ENCODE results near the gene HAPSTR1. TPM values are rescaled to one million over a fixed set of nuclear protein-coding genes. Genes with fewer than 3 reads are reported as not detected.

The HAPSTR1 gene
- total RNA-seq, 1 donor from 2014 or later, result 53.1 TPM

DNA sequence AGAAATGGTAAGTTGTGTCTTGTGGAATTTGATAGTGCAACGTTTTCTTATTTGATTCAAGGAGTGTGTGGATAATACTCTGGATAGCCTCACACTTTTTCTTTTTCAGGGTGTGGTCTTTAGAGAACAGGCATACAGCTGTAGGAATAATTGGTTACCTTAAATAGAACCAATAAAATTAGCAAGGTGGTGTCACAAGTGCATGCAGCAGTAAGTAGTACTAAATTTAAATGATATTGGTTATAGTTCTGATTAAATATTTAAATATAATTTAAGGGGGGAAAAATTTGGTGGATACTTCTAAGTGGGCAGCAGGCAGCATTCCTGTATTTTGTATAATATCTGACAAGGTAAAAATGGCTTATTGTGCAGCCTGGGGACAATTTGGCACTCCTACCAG lies 3.7 kb downstream of the HAPSTR1 start:
- intact Hi-C loops (cut with DNase I), result no loop called here

DNA sequence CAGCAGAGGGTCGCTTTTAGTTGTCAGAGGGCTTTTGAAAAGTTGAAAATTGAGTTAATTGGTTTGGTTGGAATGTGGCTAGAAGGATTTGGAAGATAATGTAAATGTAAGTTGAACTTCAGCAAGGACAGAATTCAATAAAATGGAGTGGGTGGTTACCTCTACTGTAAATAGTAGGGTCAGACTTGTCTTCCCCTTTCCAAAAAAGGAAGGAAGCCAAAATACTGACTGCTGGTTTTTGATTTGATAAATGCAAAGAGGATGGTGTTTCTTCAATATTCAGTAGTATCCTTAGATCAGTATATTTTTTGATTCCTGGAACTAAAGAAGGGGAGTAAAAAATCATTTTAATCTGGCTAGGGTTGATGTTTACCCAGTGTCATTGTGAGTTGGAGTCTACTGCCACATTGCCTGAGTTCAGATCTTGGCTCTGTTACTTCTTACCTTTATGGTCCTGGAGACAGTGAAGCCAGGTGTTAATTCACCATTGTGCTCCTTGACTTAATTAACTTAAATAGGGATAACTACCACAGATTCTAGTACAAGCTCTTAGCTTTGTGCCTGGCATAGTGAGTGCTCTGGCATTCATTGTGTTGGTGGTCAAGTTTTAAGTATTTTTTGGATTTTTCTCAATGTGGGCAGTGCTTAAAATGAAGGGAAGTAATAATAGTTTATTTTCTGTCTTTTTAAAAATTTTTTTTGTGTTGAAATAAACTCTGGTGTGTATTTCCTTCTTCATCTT lies 4.4 kb downstream of the HAPSTR1 start:
- peak overlapping the region; percentile 93 for H3K4me3 ChIP-seq
- H3K36me3 ChIP-seq, result peaks cover 44% of the 10 kb centered on the region
- H3K27ac ChIP-seq, result no peak overlapping the region
- intact Hi-C loops (cut with DNase I), result no loop called here
- H3K27me3 ChIP-seq (ENCODE audit: low read depth), result no peaks in the 10 kb centered on the region
- DNase-seq (no peak), ATAC-seq (no peak)
- H3K4me1 ChIP-seq, result peaks cover 77% of the 10 kb centered on the region
- no peaks in the 10 kb centered on the region for H3K9me3 ChIP-seq
- TF ChIP-seq, protein P1, sequence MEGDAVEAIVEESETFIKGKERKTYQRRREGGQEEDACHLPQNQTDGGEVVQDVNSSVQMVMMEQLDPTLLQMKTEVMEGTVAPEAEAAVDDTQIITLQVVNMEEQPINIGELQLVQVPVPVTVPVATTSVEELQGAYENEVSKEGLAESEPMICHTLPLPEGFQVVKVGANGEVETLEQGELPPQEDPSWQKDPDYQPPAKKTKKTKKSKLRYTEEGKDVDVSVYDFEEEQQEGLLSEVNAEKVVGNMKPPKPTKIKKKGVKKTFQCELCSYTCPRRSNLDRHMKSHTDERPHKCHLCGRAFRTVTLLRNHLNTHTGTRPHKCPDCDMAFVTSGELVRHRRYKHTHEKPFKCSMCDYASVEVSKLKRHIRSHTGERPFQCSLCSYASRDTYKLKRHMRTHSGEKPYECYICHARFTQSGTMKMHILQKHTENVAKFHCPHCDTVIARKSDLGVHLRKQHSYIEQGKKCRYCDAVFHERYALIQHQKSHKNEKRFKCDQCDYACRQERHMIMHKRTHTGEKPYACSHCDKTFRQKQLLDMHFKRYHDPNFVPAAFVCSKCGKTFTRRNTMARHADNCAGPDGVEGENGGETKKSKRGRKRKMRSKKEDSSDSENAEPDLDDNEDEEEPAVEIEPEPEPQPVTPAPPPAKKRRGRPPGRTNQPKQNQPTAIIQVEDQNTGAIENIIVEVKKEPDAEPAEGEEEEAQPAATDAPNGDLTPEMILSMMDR (IDR thresholded peaks at IDR 0.05), result no peak

More for the DNA sequence above, 3.7 kb downstream of the HAPSTR1 start:
- H3K27me3 ChIP-seq (ENCODE audit: low read depth), result no peaks in the 10 kb centered on the region
- H3K9me3 ChIP-seq, result no peaks in the 10 kb centered on the region
- H3K27ac ChIP-seq, result no peak overlapping the region
- no peak for ATAC-seq
- no peak for DNase-seq
- TF ChIP-seq, protein P1 (IDR thresholded peaks at IDR 0.05), result no peak
- H3K4me1 ChIP-seq, result peaks cover 72% of the 10 kb centered on the region
- H3K36me3 ChIP-seq, result peaks cover 39% of the 10 kb centered on the region
- peak overlapping the region; percentile 93 for H3K4me3 ChIP-seq

- H3K27me3 ChIP-seq (ENCODE audit: low read depth), result no peaks in the 10 kb centered on the region
- DNase-seq, result no peak
- H3K9me3 ChIP-seq, result no peaks in the 10 kb centered on the region
- TF ChIP-seq, protein P1 (IDR thresholded peaks at IDR 0.05), result no peak
- ATAC-seq, result no peak
- H3K27ac ChIP-seq, result no peak overlapping the region
- no peak overlapping the region for H3K4me3 ChIP-seq
- intact Hi-C loops (cut with DNase I), result no loop called here
- peaks cover 83% of the 10 kb centered on the region for H3K4me1 ChIP-seq
- peaks cover 50% of the 10 kb centered on the region for H3K36me3 ChIP-seq
Measured at GRCh38 chr16:9096416-9096952, 5.0 kb downstream of the HAPSTR1 start.

DNA sequence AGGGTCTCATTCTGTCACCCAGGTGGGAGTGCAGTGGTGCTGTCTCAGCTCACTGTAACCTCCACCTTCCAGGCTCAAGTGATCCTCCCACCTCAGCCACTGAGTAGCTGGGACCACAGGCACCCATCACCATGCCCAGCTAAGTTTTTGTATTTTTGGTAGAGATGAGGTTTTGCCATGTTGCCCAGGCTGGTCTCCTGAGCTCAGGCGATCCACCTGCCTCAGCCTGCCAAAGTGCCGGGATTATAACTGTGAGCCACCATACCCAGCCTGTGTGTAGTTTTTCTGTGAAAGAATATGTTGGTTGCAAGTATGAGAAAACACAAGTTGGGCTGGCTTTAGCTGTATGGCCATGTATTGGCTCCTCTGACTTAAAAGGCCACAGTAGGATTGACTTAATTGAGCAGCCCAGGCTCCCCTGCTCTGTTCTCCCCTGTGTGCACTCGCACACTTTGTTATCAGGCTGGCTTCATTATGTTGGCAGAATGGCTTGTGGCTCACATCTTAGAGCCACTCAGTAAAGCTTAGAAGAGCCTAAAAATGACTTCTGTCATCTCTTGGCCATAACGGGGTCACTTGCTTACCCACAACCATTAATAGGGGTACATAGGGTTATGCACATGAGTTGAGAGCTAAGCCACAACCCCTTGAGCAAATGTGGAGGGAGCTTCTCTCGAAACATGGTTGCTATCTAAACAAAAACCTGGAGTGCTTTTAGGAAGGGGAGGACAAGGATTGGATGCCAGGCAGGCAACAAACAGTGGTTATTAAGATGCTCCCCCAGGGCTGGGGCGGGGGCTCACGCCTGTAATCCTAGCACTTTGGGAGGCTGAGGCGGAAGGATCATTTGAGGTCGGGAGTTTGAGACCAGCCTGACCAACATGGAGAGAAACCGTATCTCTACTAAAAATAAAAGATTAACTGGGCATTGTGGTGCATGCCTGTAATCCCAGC lies 6.1 kb downstream of the HAPSTR1 start:
- H3K27me3 ChIP-seq (ENCODE audit: low read depth), result no peaks in the 10 kb centered on the region
- DNase-seq (no peak), ATAC-seq (no peak)
- H3K9me3 ChIP-seq, result no peaks in the 10 kb centered on the region
- no peak overlapping the region for H3K4me3 ChIP-seq
- H3K4me1 ChIP-seq, result peaks cover 94% of the 10 kb centered on the region
- no peak overlapping the region for H3K27ac ChIP-seq
- H3K36me3 ChIP-seq, result peaks cover 56% of the 10 kb centered on the region
- TF ChIP-seq, protein P1 (IDR thresholded peaks at IDR 0.05), result no peak
- intact Hi-C loops (cut with DNase I), result no loop called here

DNA sequence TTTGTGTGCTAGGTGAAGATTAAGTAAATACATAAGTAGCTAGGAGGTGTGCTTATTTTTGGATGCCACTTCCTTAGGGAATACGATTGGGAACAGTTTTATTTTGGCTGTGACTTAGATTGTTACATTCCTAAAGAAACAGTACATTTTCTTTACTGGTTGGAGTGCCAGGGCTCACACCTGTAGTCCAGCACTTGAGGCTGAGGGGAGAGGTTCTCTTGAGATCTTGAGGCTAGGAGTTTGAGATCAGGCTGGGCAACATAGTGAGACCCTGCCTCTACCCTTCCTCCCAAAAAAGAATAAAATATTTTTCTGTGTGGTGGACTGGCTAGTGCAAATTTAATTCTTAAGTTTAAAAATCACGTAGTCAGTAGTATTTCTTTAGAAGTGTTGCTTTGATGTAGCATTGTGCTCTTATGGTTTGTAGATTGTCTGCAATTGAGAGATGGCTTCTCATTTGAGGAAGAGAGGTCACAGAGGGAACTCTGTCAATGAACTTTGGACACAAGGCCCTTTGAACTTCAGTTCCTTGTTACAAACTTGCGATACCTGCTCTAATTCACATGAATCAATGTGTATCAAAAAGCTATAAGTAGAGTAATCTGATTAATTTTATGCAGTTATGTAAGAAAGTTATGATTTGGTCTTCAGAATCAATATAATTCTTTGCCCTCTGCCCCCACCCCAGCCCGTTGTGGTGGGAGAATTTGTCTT lies 7.1 kb downstream of the HAPSTR1 start:
- TF ChIP-seq, protein P1 (IDR thresholded peaks at IDR 0.05), result no peak
- no peak for DNase-seq
- peaks cover 65% of the 10 kb centered on the region for H3K36me3 ChIP-seq
- no peak overlapping the region for H3K27ac ChIP-seq
- H3K4me3 ChIP-seq, result no peak overlapping the region
- intact Hi-C loops (cut with DNase I), result no loop called here
- H3K9me3 ChIP-seq, result no peaks in the 10 kb centered on the region
- peaks cover 100% of the 10 kb centered on the region for H3K4me1 ChIP-seq
- ATAC-seq, result no peak
- H3K27me3 ChIP-seq (ENCODE audit: low read depth), result no peaks in the 10 kb centered on the region

Measured in lower lobe of right lung (tissue), 2 donors.